GM12891 (cell line): ENCODE results near the gene CEMP1.

ENCODE experiments used
- POLR2A ChIP-seq: IDR thresholded peaks from 2 replicates; pipeline ENCODE4 v1.6.1; 2011; ENCODE audit warnings: low read depth, low read length, control low read depth
- POLR2AphosphoS5 ChIP-seq: IDR thresholded peaks from 2 replicates; pipeline ENCODE4 v1.6.1; 2011; ENCODE audit warnings: low read depth, low read length, control low read depth

- TF ChIP-seq POLR2A, result no peak
- TF ChIP-seq POLR2AphosphoS5, result no peak
Measured at GRCh38 chr16:2486645-2487516, 44.3 kb downstream of the CEMP1 start.
